GM12878 (cell line): ENCODE measurements around the gene ZBTB38. TPM values are rescaled to one million over a fixed set of nuclear protein-coding genes. Genes with fewer than 3 reads are reported as not detected.

ENCODE experiments used
- CBX5 ChIP-seq: sonication (generic); IDR thresholded peaks from 2 replicates; pipeline ENCODE4 v1.6.1; 2016; ENCODE audit warnings: low read depth, moderate library complexity, mild to moderate bottlenecking, inconsistent platforms
- ESRRA ChIP-seq: IDR thresholded peaks from 2 replicates; pipeline ENCODE4 v1.6.1; 2012; ENCODE audit warnings: mild to moderate bottlenecking, low read length, improper control_type of control experiment
- EZH2 ChIP-seq: IDR thresholded peaks from 2 replicates; pipeline ENCODE4 v1.6.1; 2012; ENCODE audit warnings: low read depth, mild to moderate bottlenecking, control low read depth, inconsistent platforms, low read length, borderline replicate concordance; ENCODE audit not compliant: control insufficient read depth
- FOS ChIP-seq: IDR thresholded peaks from 3 replicates; pipeline ENCODE4 v1.6.1; 2011; ENCODE audit warnings: borderline replicate concordance; ENCODE audit not compliant: insufficient read length; ENCODE audit errors: extremely low read depth
- HDAC6 ChIP-seq: fragments of 200-600 bp; sonication (generic); IDR thresholded peaks from one replicate; pipeline ENCODE4 v1.8.0; 2017; ENCODE audit warnings: antibody characterized with exemption; ENCODE audit not compliant: unreplicated experiment
- LARP7 ChIP-seq: fragments of 450-650 bp; IDR thresholded peaks from 2 replicates; pipeline ENCODE4 v1.6.1; 2017; ENCODE audit warnings: mild to moderate bottlenecking
- MAX ChIP-seq: IDR thresholded peaks from 2 replicates; pipeline ENCODE4 v1.6.1; 2012; ENCODE audit warnings: low read depth, low read length, improper control_type of control experiment
- MEF2A ChIP-seq: IDR thresholded peaks from 2 replicates; pipeline ENCODE4 v1.6.1; 2011; ENCODE audit warnings: low read depth, mild to moderate bottlenecking, low read length, moderate library complexity; ENCODE audit not compliant: insufficient read depth
- MXI1 ChIP-seq: fragments of 150-350 bp; IDR thresholded peaks from 2 replicates; pipeline ENCODE4 v1.6.1; 2011; ENCODE audit warnings: low read depth, mild to moderate bottlenecking, inconsistent platforms, low read length, improper control_type of control experiment
- MYB ChIP-seq: fragments of 150-350 bp; IDR thresholded peaks from 2 replicates; pipeline ENCODE4 v1.6.1; 2014; ENCODE audit warnings: mild to moderate bottlenecking, low read depth, low read length, borderline replicate concordance
- NFIC ChIP-seq: IDR thresholded peaks from 2 replicates; pipeline ENCODE4 v1.6.1; 2012; ENCODE audit warnings: low read depth, mild to moderate bottlenecking, inconsistent platforms, low read length, moderate library complexity
- NFYB ChIP-seq: IDR thresholded peaks from 2 replicates; pipeline ENCODE4 v1.6.1; 2011; ENCODE audit warnings: low read depth, mild to moderate bottlenecking, low read length, improper control_type of control experiment, moderate library complexity; ENCODE audit not compliant: insufficient read depth
- NR2F1 ChIP-seq: fragments of 450-650 bp; conservative IDR thresholded peaks from 2 replicates; pipeline ENCODE4 v1.6.1; 2017; ENCODE audit warnings: mild to moderate bottlenecking
- NRF1 ChIP-seq: conservative IDR thresholded peaks from 2 replicates; pipeline ENCODE4 v1.6.1; 2011; ENCODE audit warnings: mild to moderate bottlenecking, low read depth, low read length, improper control_type of control experiment
- PAX8 ChIP-seq: fragments of 450-650 bp; IDR thresholded peaks from 2 replicates; pipeline ENCODE4 v1.6.1; 2017; ENCODE audit warnings: mild to moderate bottlenecking, moderate library complexity
- SIN3A ChIP-seq: IDR thresholded peaks from 2 replicates; pipeline ENCODE4 v1.6.1; 2012; ENCODE audit warnings: low read depth, low read length, improper control_type of control experiment
- SMAD1 ChIP-seq: fragments of 450-650 bp; IDR thresholded peaks from 2 replicates; pipeline ENCODE4 v1.6.1; 2018; ENCODE audit warnings: mild to moderate bottlenecking, low read depth; ENCODE audit not compliant: partially characterized antibody
- SMAD5 ChIP-seq: IDR thresholded peaks from 2 replicates; pipeline ENCODE4 v1.6.1; 2016; ENCODE audit warnings: antibody characterized with exemption, low read depth
- WRNIP1 ChIP-seq: IDR thresholded peaks from 2 replicates; pipeline ENCODE4 v1.6.1; 2011; ENCODE audit warnings: low read depth, low read length, improper control_type of control experiment, borderline replicate concordance
- YBX1 ChIP-seq: fragments of 450-650 bp; IDR thresholded peaks from 2 replicates; pipeline ENCODE4 v1.6.1; 2016; ENCODE audit warnings: antibody characterized with exemption
- ZNF207 ChIP-seq: fragments of 450-650 bp; IDR thresholded peaks from 2 replicates; pipeline ENCODE4 v1.6.1; 2014; ENCODE audit warnings: antibody characterized with exemption, mild to moderate bottlenecking, borderline replicate concordance
- ZNF384 ChIP-seq: IDR thresholded peaks from 2 replicates; pipeline ENCODE4 v1.6.1; 2012; ENCODE audit warnings: low read depth, mild to moderate bottlenecking, low read length, improper control_type of control experiment, borderline replicate concordance
- polyA plus RNA-seq, 11 experiments: library from polyadenylated mRNA; depleted of rRNA in 4 of 11; unstranded in 6 of 11; stranded (reverse) in 5 of 11; fragments of >200 nt; fragmentation: Nextera tagmentation in 4 of 11; fragmentation: Illumina TruSeq in 1 of 11; extraction: Ambion mirVana in 4 of 11; extraction: Trizol in 1 of 11; gene quantifications; 1 replicate in 1 of 11; 2 replicates in 10 of 11; pipeline versions ENCODE4 v1.2.1 to v1.2.3, GENCODE V29; 2011 to 2016; ENCODE audit warnings: inconsistent platforms in 2 of 11, missing spikeins in 2 of 11, low read depth in 1 of 11
- total RNA-seq, 4 experiments: library from RNA; depleted of rRNA in 3 of 4; stranded (reverse); fragments of >200 nt in 3 of 4; fragmentation: Illumina TruSeq in 1 of 4; extraction: Trizol in 1 of 4; gene quantifications; 2 replicates each; pipeline versions ENCODE4 v1.2.1 to v1.2.3, GENCODE V29; 2013 to 2021
- TF ChIP-seq, protein P1 (sequence below): fragments of 450-650 bp; conservative IDR thresholded peaks from 2 replicates; pipeline ENCODE4 v1.6.1; 2017; ENCODE audit warnings: mild to moderate bottlenecking, moderate library complexity
- TF ChIP-seq, protein P2 (sequence below): fragments of 450-650 bp; formaldehyde crosslinking; IDR thresholded peaks from 2 replicates; pipeline ENCODE4 v1.4.0; 2020; ENCODE audit warnings: mild to moderate bottlenecking, moderate library complexity

ZBTB38 gene
- total and polyA plus RNA-seq, 10 of the 15 experiments (the other 5 are each of a cell fraction or from before 2014, with no cell fraction given): 34.2 to 115 (median 88.6) TPM

- TF ChIP-seq, protein P1, sequence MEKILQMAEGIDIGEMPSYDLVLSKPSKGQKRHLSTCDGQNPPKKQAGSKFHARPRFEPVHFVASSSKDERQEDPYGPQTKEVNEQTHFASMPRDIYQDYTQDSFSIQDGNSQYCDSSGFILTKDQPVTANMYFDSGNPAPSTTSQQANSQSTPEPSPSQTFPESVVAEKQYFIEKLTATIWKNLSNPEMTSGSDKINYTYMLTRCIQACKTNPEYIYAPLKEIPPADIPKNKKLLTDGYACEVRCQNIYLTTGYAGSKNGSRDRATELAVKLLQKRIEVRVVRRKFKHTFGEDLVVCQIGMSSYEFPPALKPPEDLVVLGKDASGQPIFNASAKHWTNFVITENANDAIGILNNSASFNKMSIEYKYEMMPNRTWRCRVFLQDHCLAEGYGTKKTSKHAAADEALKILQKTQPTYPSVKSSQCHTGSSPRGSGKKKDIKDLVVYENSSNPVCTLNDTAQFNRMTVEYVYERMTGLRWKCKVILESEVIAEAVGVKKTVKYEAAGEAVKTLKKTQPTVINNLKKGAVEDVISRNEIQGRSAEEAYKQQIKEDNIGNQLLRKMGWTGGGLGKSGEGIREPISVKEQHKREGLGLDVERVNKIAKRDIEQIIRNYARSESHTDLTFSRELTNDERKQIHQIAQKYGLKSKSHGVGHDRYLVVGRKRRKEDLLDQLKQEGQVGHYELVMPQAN: no peak
- TF ChIP-seq ESRRA (peak; percentile 93), MAX (peak; percentile 84; the same call in 1 of the 2 replicates), YBX1 (no peak), SIN3A (no peak), EZH2 (no peak), NR2F1 (peak; percentile 60), MYB (no peak), SMAD5 (peak; percentile 47; the same call in 1 of the 2 replicates), SMAD1 (no peak), CBX5 (no peak), LARP7 (no peak), ZNF207 (no peak), PAX8 (no peak), MXI1 (peak; percentile 97), WRNIP1 (no peak), FOS (peak; percentile 35), NFYB (peak; percentile 83), MEF2A (0 out of 2 replicates have a peak, but pooled peaks have one; percentile 46), NFIC (no peak; the same call in 1 of the 2 replicates), HDAC6 (no peak), ZNF384 (peak; percentile 73; the same call in 1 of the 2 replicates), NRF1 (no peak)
- TF ChIP-seq, protein P2, sequence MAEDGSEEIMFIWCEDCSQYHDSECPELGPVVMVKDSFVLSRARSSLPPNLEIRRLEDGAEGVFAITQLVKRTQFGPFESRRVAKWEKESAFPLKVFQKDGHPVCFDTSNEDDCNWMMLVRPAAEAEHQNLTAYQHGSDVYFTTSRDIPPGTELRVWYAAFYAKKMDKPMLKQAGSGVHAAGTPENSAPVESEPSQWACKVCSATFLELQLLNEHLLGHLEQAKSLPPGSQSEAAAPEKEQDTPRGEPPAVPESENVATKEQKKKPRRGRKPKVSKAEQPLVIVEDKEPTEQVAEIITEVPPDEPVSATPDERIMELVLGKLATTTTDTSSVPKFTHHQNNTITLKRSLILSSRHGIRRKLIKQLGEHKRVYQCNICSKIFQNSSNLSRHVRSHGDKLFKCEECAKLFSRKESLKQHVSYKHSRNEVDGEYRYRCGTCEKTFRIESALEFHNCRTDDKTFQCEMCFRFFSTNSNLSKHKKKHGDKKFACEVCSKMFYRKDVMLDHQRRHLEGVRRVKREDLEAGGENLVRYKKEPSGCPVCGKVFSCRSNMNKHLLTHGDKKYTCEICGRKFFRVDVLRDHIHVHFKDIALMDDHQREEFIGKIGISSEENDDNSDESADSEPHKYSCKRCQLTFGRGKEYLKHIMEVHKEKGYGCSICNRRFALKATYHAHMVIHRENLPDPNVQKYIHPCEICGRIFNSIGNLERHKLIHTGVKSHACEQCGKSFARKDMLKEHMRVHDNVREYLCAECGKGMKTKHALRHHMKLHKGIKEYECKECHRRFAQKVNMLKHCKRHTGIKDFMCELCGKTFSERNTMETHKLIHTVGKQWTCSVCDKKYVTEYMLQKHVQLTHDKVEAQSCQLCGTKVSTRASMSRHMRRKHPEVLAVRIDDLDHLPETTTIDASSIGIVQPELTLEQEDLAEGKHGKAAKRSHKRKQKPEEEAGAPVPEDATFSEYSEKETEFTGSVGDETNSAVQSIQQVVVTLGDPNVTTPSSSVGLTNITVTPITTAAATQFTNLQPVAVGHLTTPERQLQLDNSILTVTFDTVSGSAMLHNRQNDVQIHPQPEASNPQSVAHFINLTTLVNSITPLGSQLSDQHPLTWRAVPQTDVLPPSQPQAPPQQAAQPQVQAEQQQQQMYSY (CRISPR knock-in tag): no peak
Measured at GRCh38 chr3:141370065-141370533, 1.8 kb downstream of the ZBTB38 start (continued).
